Glomerular visceral epithelial cell (primary cell): ENCODE measurements around the gene NOC2L.
"Not testable (repeated sequence)": the region's sequence is repeated elsewhere in the genome, so short reads cannot be mapped to it uniquely, and the experiment has no call there.

Experiments used
- DNase-seq: peaks from one replicate; pipeline ENCODE4 v3.0.0-alpha.2; 2016; ENCODE audit errors: extremely low spot score

Gene NOC2L

GRCh38 chr1:962381-963300 lies 3.6 kb upstream of the NOC2L start:
- no peak for DNase-seq

GRCh38 chr1:961132-961669 lies 2.1 kb upstream of the NOC2L start:
- no peak for DNase-seq

- DNase-seq = peak; percentile 64
Observed at GRCh38 chr1:960363-961131, 1.5 kb upstream of the NOC2L start, which contains the start of gene KLHL17. KLHL17 (plus strand) TSS chr1:960584; CDS start chr1:960694, 110 bp downstream.

- DNase-seq = no peak
Observed at GRCh38 chr1:959731-960362, 791 bp upstream of the NOC2L start.

- no peak for DNase-seq
Observed at GRCh38 chr1:956636-957035, 2.4 kb downstream of the NOC2L start.

GRCh38 chr1:955474-955873 lies 3.6 kb downstream of the NOC2L start:
- no peak for DNase-seq

- DNase-seq = no peak
Observed at GRCh38 chr1:954927-955326, 4.1 kb downstream of the NOC2L start.

GRCh38 chr1:953524-954320 lies 5.3 kb downstream of the NOC2L start:
- DNase-seq = no peak

- no peak for DNase-seq
Observed at GRCh38 chr1:952603-953002, 6.5 kb downstream of the NOC2L start.

GRCh38 chr1:952201-952600 lies 6.9 kb downstream of the NOC2L start:
- DNase-seq = no peak

GRCh38 chr1:951364-951763 lies 7.7 kb downstream of the NOC2L start:
- no peak for DNase-seq

GRCh38 chr1:950881-951280 lies 8.2 kb downstream of the NOC2L start:
- DNase-seq = no peak

- no peak for DNase-seq
Observed at GRCh38 chr1:950268-950667, 8.8 kb downstream of the NOC2L start.

GRCh38 chr1:947958-948357 lies 11.1 kb downstream of the NOC2L start:
- no peak for DNase-seq

- DNase-seq = not testable (repeated sequence)
Observed at GRCh38 chr1:946811-947210, 12.2 kb downstream of the NOC2L start.

GRCh38 chr1:945688-946556 lies 13.1 kb downstream of the NOC2L start:
- no peak for DNase-seq

- no peak for DNase-seq
Observed at GRCh38 chr1:944341-945325, 14.4 kb downstream of the NOC2L start.

GRCh38 chr1:943545-944340 lies 15.3 kb downstream of the NOC2L start:
- DNase-seq = no peak
